ENCODE results near the gene CP.

The CP gene

DNA sequence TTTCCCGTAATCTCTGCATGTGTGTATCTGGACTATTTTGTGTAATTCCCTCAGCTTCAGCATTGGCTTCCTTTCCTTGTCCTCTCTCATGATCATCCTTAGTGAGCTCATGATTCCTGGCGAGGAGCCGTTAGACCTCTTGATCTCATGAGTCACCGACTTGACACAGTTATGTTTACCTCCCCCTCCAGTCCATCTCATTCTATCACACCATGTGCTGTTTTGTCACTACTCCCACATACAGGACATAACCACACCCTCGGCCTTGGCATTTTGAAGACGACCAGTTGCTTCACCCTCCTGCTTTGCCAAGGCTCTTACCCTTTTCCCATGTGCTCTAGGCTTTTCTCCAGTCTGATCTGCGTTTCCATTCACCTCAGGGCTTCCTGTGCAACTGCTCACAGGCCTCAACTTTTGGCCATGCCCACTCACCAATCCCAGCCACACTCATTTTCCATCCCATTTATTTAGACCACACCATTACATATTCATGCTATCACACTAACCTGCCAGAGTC is 41.5 kb downstream of the CP start:
- DNase-seq, result no peak

- no peak for DNase-seq
These were observed 42.4 kb downstream of the CP start for GRCh38 chr3:149179220-149179619.

GRCh38 chr3:149177122-149177521 is 44.5 kb downstream of the CP start:
- DNase-seq, result no peak

DNA sequence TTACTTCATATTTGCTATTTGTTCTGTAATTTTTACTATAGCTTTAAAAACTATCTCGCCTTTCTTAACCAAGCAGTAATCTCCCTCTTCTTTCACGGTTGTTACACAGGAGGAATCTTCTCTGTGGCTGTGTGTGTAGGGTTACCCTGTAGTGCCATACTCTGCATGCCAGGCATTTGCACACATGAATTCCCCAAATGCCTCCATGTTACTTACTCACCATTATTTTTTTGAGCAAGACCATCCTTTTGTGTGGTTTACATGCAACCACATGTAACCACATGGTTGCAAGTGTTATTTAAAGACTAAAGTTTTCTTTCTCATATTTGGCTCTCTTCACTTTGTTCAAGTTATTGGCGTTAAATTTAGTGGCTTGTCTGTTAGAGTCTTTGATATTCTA is 46.7 kb downstream of the CP start:
- no peak for DNase-seq

GRCh38 chr3:149170672-149171071 is 51.0 kb downstream of the CP start:
- no peak for DNase-seq

DNA sequence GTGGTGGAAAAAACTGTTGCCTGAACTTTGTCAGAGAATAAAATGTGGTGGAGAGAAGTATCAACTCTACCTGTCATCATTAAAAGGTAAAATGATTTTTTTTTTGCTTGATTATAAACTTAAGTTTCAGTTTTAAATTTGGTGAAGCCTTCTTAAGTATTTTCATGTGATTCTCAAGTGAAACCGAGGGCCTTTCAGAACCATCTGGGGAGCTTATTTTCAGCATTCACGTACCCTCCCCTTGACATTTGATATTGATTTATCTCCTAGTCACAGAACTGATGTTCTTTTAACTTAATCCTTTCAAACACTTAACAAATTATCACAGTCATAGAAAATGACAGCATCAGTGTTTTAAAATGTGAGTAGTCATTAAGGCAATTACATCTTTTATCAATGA is 53.7 kb downstream of the CP start:
- no peak for DNase-seq

DNA sequence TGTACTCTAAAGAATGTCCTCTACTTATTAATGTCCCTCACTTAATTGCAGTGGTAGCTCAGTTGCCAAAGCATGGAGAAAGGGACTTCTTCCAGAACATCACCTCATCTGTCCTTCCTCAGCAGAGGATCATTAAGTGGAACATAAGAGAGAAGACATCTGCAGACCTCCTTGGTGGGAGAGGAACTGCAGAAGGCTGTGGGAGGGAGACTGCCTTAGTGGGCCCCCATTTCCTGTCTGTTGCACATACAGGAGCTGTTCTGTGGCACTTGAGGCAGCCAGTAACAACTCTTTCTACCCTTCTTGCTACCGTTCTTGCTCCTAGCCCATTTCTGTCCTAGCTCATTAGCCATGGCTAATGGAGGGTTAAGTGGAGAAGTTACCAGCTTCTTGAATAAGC is 58.6 kb downstream of the CP start:
- DNase-seq, result no peak

- DNase-seq, result no peak
These were observed 59.6 kb downstream of the CP start for GRCh38 chr3:149162007-149162406.

- DNase-seq, result no peak
These were observed 60.8 kb downstream of the CP start for GRCh38 chr3:149160754-149161300.

DNA sequence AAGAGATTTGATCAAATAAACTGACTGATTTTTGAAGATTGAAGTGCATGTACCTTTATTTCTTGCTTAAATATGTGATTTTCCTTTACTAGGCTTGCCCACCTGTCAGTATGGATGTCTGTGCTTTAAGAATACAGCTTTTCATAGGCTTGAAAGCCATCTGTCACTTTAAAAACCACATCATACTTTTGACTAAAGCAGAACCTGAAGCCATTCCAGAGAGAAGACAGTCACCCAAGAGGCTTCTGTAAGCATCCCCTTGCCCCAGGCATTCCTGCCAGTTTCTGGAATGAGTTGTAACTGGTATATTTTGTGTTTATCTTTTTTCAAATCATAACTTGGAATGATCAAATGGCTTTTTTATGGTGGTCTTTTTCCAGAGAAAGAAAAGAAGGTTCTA is 68.2 kb downstream of the CP start:
- DNase-seq, result no peak

DNA sequence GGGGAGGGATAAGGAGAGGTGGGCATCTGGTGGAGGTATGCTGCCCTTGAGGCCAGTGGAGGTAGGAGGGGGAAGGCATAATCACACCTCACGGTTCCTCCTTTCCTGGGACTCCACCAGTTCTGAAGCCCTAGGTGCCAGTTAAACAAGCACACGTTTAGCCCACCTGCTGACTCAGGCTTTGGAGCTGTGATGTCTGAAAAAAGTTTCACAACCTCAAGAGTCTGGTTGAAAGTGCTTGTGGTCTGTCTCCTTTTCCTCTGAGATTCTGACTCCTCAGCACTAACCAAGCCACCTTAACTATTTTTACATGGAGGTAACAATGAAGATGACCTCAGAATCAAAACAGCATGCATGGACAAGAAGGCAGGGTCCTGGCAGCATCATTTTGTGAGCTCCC is 69.2 kb downstream of the CP start:
- DNase-seq, result no peak

- no peak for DNase-seq
These were observed 69.8 kb downstream of the CP start for GRCh38 chr3:149151843-149152242.

GRCh38 chr3:149150436-149150835 is 71.2 kb downstream of the CP start:
- no peak for DNase-seq

- no peak for DNase-seq
These were observed 75.7 kb downstream of the CP start for GRCh38 chr3:149145974-149146373.

DNA sequence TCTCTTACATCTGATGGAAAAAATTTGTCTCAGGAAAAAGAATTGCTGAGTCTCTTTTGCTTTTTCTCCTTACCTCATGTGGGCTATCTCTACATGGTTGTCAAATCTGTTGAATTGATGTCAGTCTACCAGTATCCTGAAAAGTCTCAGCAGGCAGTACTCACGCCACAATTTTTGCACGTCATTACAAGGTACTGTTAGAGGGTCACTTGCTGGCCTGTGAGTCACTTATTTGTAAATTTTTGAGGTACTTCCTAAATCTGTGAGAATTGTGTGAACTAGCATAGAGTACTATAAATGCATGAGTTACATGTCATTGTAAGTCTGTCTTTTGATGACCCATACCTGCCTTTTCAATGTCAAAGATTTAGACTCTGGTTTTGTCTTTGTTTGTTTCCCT is 76.3 kb downstream of the CP start:
- DNase-seq, result no peak

DNA sequence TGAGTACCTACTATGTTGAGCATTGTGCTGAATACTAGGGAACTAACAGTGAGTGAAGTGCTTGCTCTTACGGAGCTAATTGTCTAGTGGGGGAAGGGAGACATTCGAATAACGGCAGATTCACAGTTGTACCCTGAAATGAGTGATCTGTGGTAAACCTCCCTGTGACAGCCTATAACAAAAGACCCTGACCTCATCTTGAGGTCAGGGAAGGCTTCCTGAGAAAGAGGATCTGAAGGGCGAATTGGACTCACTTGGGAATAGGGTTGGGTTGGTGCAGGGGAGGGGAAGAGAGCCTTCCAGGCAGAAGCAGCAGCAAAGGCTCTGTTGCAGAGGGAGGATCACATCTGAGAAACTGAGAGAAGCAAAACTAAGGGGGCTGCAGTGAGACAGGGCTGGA is 78.9 kb downstream of the CP start:
- DNase-seq, result no peak

- DNase-seq, result no peak
These were observed 87.1 kb downstream of the CP start for GRCh38 chr3:149134575-149134974.

- DNase-seq, result no peak
These were observed 90.0 kb downstream of the CP start for GRCh38 chr3:149131589-149131988.

- DNase-seq, result peak; percentile 76
These were observed 92.1 kb downstream of the CP start, which contains the start of gene HPS3 for GRCh38 chr3:149129326-149130205. HPS3 (plus strand) TSS chr3:149129638; CDS start chr3:149129724, 86 bp downstream.

GRCh38 chr3:149128821-149129220 is 92.8 kb downstream of the CP start:
- DNase-seq, result no peak

GRCh38 chr3:149122721-149123578 is 98.7 kb downstream of the CP start:
- no peak for DNase-seq
